DOHH2 (cell line): ENCODE measurements around the gene SLC38A6.

Experiments
- EZH2phosphoT487 ChIP-seq: fragments of 200-600 bp; sonication (generic); IDR thresholded peaks from 2 replicates; pipeline ENCODE4 v1.6.1; 2017; ENCODE audit warnings: borderline replicate concordance, mild to moderate bottlenecking, antibody characterized with exemption, low read length, moderate library complexity, mixed read lengths
- TF ChIP-seq, protein P1 (sequence below): fragments of 200-600 bp; sonication (generic); IDR thresholded peaks from one replicate; pipeline ENCODE4 v1.5.1; 2014; ENCODE audit warnings: antibody characterized with exemption, mild to moderate bottlenecking, low read depth, low read length; ENCODE audit not compliant: poor library complexity, severe bottlenecking

DNA sequence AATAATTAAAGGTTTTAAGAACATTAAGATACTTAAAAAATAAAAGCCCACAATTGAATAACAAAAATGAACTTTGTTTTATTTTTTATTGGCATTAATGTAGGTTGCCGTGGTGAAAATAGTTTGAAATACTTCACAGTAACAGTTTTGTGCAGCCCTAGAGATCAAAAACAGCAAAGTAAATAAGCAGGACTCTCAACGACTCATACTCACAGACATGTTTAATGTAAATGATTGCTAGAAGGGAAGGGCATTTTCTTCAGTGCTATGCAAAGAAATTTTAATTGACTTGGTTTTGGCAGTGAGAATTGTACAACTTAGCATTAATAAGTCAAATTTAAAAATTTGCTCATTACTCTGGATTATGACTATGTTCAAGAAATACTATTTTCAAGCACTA is 16.1 kb upstream of the SLC38A6 start:
- TF ChIP-seq, protein P1, sequence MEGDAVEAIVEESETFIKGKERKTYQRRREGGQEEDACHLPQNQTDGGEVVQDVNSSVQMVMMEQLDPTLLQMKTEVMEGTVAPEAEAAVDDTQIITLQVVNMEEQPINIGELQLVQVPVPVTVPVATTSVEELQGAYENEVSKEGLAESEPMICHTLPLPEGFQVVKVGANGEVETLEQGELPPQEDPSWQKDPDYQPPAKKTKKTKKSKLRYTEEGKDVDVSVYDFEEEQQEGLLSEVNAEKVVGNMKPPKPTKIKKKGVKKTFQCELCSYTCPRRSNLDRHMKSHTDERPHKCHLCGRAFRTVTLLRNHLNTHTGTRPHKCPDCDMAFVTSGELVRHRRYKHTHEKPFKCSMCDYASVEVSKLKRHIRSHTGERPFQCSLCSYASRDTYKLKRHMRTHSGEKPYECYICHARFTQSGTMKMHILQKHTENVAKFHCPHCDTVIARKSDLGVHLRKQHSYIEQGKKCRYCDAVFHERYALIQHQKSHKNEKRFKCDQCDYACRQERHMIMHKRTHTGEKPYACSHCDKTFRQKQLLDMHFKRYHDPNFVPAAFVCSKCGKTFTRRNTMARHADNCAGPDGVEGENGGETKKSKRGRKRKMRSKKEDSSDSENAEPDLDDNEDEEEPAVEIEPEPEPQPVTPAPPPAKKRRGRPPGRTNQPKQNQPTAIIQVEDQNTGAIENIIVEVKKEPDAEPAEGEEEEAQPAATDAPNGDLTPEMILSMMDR, result no peak
- TF ChIP-seq EZH2phosphoT487, result no peak
